Measurements from ENCODE around the gene BPI. TPM values are rescaled to one million over a fixed set of nuclear protein-coding genes. Genes with fewer than 3 reads are reported as not detected.
"Not testable (repeated sequence)": the region's sequence is repeated elsewhere in the genome, so short reads cannot be mapped to it uniquely, and the experiment has no call there.

Gene BPI
- total RNA-seq, 4 donors from 2014 or later = not detected

GRCh38 chr20:38313676-38314075 lies 9.7 kb downstream of the BPI start:
- H3K27ac ChIP-seq = no peak overlapping the region
- H3K27me3 ChIP-seq = no peaks in the 10 kb centered on the region
- in situ Hi-C loops (cut with MboI; ENCODE audit: low pct_ligation_motif_present in 1 of 4, low pct_unique_long_range_greater_than_20kb in 1 of 4, low sequenced_read_pairs in 3 of 4) (no loop called here), intact Hi-C loops (cut with DNase I; ENCODE audit: low total_unique reads) (no loop called here)
- H3K4me1 ChIP-seq = no peaks in the 10 kb centered on the region
- no peaks in the 10 kb centered on the region for H3K36me3 ChIP-seq
- 75 to 91% methylated on average over 2 of the region's 2 CpGs for WGBS, 2 donors (ENCODE audit: low coverage in 1 of 2)
- no peak for DNase-seq
- no peaks in the 10 kb centered on the region for H3K9me3 ChIP-seq
- no peak overlapping the region for H3K4me3 ChIP-seq
- no peak for TF ChIP-seq CTCF (IDR thresholded peaks at IDR 0.05)
- TF ChIP-seq POLR2AphosphoS5 (IDR thresholded peaks at IDR 0.05) = no peak
- no peak for TF ChIP-seq POLR2A (IDR thresholded peaks at IDR 0.05)
- no peak for TF ChIP-seq EP300 (IDR thresholded peaks at IDR 0.05; ENCODE audit: low read depth)

GRCh38 chr20:38314350-38314749 lies 10.4 kb downstream of the BPI start:
- H3K36me3 ChIP-seq; H3K9me3 ChIP-seq; H3K4me1 ChIP-seq; intact Hi-C loops (cut with DNase I; ENCODE audit: low total_unique reads); in situ Hi-C loops (cut with MboI; ENCODE audit: low pct_ligation_motif_present in 1 of 4, low pct_unique_long_range_greater_than_20kb in 1 of 4, low sequenced_read_pairs in 3 of 4); DNase-seq; H3K27ac ChIP-seq; H3K4me3 ChIP-seq; H3K27me3 ChIP-seq: not testable (repeated sequence)
- WGBS, 2 donors (ENCODE audit: low coverage in 1 of 2) = 88 to 94% methylated on average over 1 of the region's 1 CpG

- H3K4me1 ChIP-seq = no peaks in the 10 kb centered on the region
- no peak overlapping the region for H3K27ac ChIP-seq
- intact Hi-C loops (cut with DNase I; ENCODE audit: low total_unique reads) = no loop called here
- no peak for DNase-seq
- no peaks in the 10 kb centered on the region for H3K36me3 ChIP-seq
- H3K4me3 ChIP-seq = no peak overlapping the region
- WGBS, 2 donors (ENCODE audit: low coverage in 1 of 2) = 76 to 87% methylated on average over 3 to 5 of the region's 5 CpGs
- H3K27me3 ChIP-seq = peaks cover 9% of the 10 kb centered on the region
- in situ Hi-C loops (cut with MboI; ENCODE audit: low pct_ligation_motif_present in 1 of 4, low pct_unique_long_range_greater_than_20kb in 1 of 4, low sequenced_read_pairs in 3 of 4) = no loop called here
- TF ChIP-seq CTCF (IDR thresholded peaks at IDR 0.05) (no peak), POLR2AphosphoS5 (IDR thresholded peaks at IDR 0.05) (no peak), POLR2A (IDR thresholded peaks at IDR 0.05) (no peak), EP300 (IDR thresholded peaks at IDR 0.05; ENCODE audit: low read depth) (no peak)
- no peaks in the 10 kb centered on the region for H3K9me3 ChIP-seq
Measured at GRCh38 chr20:38315290-38315966, 11.5 kb downstream of the BPI start.

GRCh38 chr20:38316341-38316740 lies 12.4 kb downstream of the BPI start:
- intact Hi-C loops (cut with DNase I; ENCODE audit: low total_unique reads) = no loop called here
- in situ Hi-C loops (cut with MboI; ENCODE audit: low pct_ligation_motif_present in 1 of 4, low pct_unique_long_range_greater_than_20kb in 1 of 4, low sequenced_read_pairs in 3 of 4) = no loop called here
- peaks cover 9% of the 10 kb centered on the region for H3K27me3 ChIP-seq

More at GRCh38 chr20:38316341-38316740, 12.4 kb downstream of the BPI start:
- H3K9me3 ChIP-seq = no peaks in the 10 kb centered on the region
- TF ChIP-seq POLR2AphosphoS5 (IDR thresholded peaks at IDR 0.05) = no peak
- no peak for TF ChIP-seq POLR2A (IDR thresholded peaks at IDR 0.05)
- no peak for TF ChIP-seq EP300 (IDR thresholded peaks at IDR 0.05; ENCODE audit: low read depth)
- TF ChIP-seq CTCF (IDR thresholded peaks at IDR 0.05) = no peak
- 64 to 82% methylated on average over 3 to 4 of the region's 4 CpGs for WGBS, 2 donors (ENCODE audit: low coverage in 1 of 2)
- no peak overlapping the region for H3K4me3 ChIP-seq
- H3K27ac ChIP-seq = no peak overlapping the region
- H3K4me1 ChIP-seq = no peaks in the 10 kb centered on the region
- DNase-seq = no peak
- H3K36me3 ChIP-seq = no peaks in the 10 kb centered on the region
